NCI-H524 treated with DMSO at 0.1 percent for 48 hours (cell line): ENCODE results near the gene ATRNL1.
A peak's percentile ranks its signal among the peaks of the same experiment; 100 is the strongest.

ENCODE experiments used
- DNase-seq: peaks from one replicate; lab custom pipeline; 2025; lab: John Stamatoyannopoulos, UW

The ATRNL1 gene

GRCh38 chr10:115846528-115846927 is 753.4 kb downstream of the ATRNL1 start:
- DNase-seq: no peak

DNA sequence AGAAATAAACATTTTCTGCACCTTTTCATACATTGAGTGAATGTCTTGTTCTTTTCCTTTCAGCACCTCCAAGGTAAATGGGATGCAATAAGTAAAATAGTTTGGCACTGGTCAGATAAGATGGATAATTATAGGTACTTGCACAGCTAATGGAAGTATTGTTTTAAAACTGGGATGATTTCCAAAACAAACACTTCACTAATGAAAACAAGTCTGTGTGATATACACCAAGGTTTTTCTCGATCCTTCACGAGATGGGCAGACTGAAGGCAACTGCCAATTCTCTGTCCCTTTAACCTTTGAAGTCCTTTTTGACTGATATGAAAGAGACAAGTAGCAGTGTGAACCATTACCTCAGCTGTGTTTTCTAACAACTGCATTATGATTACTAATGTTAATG is 756.0 kb downstream of the ATRNL1 start:
- DNase-seq: no peak

- DNase-seq: no peak
These were observed 757.5 kb downstream of the ATRNL1 start for GRCh38 chr10:115850666-115851065.

- DNase-seq: no peak
These were observed 758.5 kb downstream of the ATRNL1 start for GRCh38 chr10:115851695-115852094.

DNA sequence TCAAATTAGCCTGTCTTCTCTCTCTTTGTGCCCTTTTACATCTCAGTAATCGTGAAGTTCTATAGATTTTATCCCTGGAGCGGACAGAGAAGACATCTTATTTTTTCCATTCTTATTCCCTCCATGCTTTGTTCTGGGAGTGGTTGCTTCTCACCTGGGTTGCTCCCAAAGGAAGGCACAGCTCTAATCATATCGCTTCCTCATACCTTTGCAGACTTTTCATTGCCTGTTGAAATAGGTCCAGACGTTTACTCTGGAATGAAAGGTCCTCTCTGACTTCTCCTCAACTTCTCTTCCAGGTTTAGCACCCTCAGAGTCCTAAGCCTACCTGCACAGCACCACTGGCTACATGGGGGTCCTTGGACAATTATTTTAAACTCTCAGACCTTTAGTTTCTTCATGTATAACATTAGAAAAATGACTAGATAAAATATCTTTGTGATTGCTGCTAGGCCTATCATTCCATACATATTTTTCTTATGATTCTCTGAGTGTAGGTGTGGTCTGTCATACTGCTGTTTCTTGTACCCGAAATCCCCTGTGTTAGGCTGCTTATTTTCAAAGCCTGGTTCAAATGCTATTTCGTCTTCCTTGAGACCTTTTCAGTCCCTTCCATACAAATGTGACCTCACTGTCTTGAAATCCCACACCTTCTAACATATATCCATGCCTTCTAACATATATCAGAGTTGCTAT is 761.7 kb downstream of the ATRNL1 start:
- no peak for DNase-seq

DNA sequence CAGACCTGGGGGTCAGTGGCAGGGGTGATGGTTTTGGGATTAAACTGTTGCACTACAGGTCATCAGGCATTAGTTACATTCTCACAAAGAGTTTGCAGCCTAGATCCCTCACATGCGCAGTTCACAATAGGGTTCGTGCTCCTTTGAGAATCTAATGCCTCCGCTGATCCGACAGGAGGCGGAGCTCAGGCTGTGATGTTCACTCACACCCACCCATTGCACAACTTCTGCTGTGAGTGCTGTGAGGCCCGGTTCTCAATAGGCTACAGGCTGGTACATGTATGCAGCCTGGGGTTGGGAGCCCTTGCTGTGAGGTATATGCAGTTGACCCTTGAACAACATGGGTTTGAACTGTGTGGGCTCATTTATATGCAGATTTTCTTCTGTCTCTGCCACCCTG is 763.4 kb downstream of the ATRNL1 start:
- DNase-seq: no peak

GRCh38 chr10:115857856-115858255 is 764.7 kb downstream of the ATRNL1 start:
- DNase-seq: no peak

DNA sequence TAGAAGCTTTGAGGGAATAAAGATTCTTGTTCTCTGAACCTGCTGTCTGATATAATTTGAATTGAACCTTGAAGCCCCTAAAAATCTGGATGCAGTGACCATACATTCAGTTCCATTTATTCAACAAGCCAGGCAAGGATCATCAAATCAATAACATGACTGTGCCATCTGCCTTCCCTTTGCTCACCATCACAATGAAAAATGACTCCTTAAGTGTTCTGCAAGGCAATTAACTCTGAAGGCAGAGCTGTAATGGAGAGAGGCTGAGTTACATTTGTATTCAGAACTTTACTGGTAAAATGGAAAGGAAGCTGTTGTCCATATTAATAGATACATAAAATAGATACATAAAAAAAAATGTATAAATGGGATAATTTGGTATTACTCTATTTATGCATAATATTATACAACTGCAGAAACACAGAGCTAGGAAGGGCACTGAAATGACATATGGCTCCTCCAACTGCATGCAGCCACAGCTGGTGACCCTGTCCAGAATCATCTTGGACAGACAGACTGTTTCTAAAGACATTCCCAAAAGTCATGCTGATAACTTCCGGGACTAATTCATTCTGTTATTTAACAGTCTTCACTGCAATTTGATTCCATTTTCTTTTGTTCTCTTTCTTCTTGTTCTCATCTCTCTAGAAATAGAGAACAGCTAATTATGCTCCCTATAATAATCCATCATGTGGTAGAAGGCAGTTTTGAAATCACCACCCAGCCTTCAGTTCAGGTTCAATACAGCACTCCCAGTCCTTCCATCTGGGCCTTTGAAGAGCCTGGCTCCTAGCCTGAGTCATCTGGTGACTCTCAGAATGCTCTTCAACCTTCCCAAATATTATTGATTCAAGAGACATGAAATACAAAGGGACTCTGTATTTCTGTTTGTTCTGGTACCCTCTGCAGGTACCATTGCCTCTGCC is 767.3 kb downstream of the ATRNL1 start:
- peak; percentile 22 for DNase-seq

DNA sequence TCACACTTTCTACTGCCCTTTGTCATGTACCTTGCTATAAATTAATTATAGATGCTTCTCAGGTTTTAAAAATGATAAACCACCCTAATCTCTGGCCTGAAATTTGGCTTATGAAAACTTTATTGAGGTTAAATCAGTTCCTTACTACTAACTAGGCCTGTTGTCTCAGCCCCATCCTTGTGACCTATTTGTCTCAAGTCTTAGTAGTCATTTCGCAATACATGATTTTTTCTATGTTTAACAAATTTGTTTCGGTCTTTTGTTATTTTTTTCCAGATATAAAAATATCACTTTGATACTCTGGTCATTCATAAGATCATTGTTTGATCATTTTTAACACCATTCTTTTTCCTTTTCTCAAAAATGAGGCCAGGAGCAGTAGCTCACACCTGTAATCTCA is 768.3 kb downstream of the ATRNL1 start:
- DNase-seq: no peak

- no peak for DNase-seq
These were observed 768.7 kb downstream of the ATRNL1 start for GRCh38 chr10:115861864-115862263.

DNA sequence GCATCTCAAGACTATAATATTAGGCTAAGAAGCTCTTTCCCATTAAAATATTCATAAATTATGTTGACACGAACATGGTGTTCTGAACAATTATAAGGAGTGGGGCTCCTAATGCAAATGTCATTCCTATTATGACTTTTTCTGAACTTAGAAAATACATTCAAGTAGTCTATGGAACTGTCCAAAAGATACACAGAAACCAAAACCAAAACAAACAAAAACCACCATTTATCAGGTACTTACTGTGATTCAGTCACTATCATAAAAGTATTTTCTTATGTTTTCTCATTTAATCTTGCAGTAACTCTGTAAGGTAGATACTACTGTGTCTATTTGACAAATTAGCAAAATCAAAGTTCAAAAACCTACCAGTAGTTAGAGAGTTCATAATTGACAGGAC is 773.0 kb downstream of the ATRNL1 start:
- DNase-seq: no peak

- peak; percentile 58 for DNase-seq
These were observed 773.5 kb downstream of the ATRNL1 start for GRCh38 chr10:115866691-115867090.

GRCh38 chr10:115867305-115867704 is 774.1 kb downstream of the ATRNL1 start:
- no peak for DNase-seq

DNA sequence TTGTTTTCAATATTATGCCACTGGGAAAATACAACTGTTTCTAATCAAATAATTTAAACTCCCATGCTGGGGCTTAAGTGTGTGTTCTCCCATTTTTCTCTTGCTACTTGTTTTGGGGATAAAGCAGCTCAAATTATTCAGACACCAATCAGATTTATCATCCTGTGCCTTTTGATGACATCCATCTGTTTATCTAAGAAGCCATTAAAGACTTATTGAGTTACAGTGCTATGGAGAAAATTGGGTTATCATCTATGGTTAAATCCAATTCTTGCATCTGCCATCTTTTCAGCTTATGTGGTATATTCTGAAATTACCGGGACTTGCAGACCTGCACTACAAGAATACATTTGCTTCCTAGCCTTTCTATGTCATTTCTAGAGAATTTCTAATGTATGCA is 778.7 kb downstream of the ATRNL1 start:
- DNase-seq: no peak

GRCh38 chr10:115875172-115875571 is 782.0 kb downstream of the ATRNL1 start:
- DNase-seq: no peak

GRCh38 chr10:115879372-115880089 is 786.4 kb downstream of the ATRNL1 start:
- DNase-seq: no peak

GRCh38 chr10:115882021-115882420 is 788.9 kb downstream of the ATRNL1 start:
- no peak for DNase-seq

DNA sequence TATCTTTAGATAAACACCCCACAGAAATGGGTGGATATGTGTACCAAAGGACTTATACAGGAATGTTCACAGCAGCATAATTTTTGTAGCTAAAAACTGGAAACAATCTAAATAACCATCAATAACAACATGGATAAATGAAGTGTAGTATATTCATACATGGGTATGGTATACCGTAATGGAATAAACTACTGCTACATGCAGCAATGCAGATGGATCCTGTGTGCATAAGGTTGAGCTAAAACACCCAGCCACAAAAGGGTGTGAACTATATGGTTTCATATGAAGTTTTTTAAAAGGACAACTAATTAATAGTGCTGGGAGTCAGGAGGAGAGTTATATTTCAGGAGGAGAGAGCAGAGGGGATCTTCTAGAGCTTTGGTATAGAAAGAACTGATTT is 790.2 kb downstream of the ATRNL1 start:
- DNase-seq: no peak

GRCh38 chr10:115884331-115884730 is 791.2 kb downstream of the ATRNL1 start:
- DNase-seq: no peak

GRCh38 chr10:115895166-115895565 is 802.0 kb downstream of the ATRNL1 start:
- DNase-seq: no peak

DNA sequence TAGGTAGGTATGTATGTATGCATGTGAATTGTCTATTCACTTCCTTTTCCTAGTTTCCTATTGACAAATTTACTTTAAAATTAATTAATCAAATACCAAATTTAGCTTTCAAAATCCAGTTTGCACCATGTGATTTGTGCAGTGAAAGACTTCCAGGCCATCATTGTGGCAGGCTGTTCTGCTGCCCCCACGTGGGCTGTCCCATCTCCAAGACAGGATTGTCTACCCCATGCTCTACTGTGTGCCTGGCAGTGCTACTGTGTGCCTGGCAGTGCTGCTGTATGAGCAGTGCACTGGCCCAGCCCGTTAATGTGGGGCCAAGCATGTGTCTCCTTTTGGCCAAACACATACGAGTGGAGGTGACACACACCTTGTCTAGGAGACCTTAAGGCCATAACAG is 805.1 kb downstream of the ATRNL1 start:
- DNase-seq: no peak

GRCh38 chr10:115902596-115902995 is 809.4 kb downstream of the ATRNL1 start:
- DNase-seq: no peak

DNA sequence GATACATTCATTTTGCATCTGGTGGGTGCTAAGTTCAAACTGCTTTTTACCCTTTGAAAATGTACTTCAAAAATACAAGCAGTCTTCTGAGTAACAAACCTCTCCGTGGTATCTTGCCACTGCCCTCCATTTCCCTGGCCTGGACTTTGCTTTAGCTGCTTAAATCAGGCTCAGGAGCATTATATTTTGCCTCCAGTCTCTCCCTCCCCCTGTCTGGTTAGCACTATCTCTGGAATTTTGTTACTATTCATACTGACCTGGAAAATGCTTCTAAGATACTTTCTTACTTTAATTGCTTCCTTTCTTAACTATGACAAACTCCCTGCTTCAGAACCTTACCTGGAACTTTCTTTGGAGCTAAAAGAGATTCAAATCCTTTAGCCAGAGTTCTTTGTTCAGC is 810.0 kb downstream of the ATRNL1 start:
- DNase-seq: no peak
